ENCODE results near the gene HDAC2.

The HDAC2 gene

DNA sequence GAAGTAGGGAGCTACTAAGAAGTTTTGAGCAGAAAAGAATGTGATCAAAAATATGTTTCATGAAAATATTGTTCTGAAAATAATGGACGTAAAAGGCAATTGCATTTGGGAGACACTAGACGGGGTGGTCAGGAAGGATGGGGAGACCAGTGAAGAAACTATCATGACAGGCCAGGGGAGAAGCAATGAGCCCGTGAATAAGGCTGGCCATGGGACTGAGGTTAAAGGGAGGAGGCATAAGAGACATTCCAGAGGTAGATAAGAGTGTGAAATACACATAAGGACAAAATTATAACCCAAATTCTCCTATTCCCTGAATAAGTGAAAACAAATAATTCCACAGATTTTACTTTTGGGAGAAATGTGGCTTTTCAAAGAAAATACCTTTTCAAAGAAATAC lies 62.1 kb downstream of the HDAC2 start:
- no peak for DNase-seq

DNA sequence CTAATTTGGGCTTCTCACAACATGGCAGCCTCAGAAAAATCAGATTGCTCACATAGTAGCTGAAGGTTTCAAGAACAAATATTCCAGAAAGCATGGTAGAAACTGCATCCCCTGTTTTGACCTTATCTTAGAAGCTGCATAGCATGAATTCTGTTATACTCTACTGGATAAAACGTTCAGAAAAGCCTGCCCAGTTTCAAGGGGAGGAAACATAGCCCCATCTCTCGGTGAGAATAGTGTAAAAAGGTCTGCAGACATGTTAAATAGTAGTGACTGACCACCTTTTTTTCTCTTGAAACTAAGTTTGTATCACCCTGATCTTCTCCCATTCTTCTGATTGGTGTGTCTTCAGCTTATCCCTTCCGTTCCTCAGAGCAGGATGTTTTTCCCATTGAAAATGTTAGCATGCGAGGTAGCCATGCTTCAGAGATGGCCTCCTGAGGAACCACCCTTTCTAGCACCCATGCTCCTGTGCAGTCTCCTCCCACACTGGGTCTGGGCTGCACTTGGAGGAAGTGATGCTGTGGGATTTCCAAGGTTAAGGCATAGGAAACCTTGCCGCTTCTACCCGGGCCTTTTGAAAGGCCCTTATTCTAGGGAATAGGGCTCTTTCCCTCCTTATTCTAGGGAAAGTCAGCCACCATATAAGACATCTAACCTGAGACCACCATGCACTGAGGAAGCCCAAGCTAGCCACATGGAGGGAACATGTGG lies 63.7 kb downstream of the HDAC2 start:
- DNase-seq: no peak

DNA sequence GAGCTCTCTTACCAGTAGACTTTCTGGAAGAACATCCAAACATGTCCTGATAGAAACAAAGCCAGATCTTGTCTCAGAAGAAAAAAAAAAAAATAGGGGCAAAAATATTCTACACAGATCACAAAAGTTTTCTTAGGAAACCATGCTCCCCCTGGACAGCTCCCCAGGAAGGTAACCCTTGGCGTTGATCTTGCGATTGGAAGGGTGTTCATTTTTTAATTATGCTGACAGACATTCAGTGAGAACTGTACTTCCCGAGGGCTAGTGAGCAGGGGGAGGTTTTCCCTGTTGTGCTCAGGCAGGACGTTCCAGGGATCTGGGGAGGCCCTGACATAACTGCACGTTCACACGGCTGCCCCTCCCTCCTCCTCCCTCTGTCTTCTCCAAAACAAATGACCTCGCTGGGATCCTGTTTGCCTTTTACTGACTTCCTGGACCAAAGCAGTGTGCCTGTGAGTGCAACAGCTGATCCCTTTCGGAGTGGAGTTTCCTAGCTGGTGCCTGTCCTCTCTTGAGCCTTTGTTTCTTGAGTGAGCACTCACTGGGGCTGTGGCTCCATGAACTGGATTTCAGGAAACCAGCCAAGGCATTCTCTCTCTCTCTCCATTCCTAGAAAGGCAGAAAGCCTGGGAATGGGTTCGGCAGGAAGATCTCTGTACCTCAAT lies 67.2 kb downstream of the HDAC2 start:
- no peak for DNase-seq

DNA sequence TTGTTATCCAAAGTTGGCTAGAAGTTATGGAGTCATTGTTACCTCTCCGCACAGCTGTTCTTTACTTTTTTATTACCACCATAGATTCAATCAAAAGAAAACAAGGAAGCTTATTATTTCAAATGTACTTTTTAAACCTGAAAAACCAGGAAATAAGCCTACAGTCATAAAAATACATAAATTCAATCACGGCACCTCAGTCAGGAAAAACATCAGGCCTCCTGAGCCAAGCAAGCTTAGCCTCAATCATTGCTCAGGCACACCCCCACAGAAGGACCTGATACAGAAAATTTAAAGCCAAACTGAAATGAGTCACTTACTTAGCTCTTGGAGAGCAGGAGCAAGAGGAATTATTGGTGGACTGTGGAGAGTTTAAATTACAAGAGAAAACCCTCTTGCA lies 69.5 kb downstream of the HDAC2 start:
- no peak for DNase-seq

DNA sequence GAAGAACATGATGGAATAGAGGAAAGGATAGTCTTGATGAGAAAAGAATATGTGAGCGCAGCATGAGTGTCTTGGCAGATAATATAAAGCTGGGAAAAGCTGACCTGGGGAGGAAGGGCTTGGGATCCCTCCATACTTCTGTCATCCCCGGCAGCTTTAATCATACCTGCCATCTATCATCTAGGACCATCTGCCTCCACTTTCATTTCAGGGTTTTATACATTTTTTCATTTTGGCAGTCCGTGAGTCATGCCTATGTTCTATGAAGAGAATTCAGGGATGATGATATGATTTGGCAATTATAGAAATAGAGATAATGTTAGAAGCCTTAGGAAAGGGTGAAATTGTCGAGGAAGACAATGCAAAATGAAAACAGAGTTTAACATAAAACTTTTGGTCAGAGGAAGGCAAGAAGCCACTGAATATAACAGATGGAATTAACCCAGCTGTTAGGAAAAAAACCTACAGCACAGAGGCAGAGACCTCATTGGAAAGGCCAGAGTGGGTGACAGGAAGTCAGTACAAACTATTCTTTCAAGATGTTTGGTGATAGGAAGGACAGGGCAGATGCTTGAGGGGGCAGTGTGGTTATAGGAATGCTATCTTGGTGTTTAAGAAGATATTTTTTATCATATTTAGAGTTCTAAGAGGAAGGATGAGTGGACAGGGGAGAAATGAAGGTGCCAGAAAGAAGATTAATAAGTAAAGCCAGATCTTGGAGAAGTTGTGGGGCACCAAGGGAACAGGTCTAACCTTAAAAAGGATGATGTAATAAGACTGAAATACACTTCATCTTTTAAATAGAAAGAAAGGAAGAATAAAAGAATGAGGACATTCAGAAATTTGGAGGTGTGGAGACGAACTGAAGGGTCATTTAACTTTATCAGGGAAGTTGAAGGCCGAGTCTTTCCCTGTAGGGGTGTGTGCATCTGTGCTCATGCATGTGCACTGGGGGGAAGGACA lies 76.0 kb downstream of the HDAC2 start:
- DNase-seq: no peak

DNA sequence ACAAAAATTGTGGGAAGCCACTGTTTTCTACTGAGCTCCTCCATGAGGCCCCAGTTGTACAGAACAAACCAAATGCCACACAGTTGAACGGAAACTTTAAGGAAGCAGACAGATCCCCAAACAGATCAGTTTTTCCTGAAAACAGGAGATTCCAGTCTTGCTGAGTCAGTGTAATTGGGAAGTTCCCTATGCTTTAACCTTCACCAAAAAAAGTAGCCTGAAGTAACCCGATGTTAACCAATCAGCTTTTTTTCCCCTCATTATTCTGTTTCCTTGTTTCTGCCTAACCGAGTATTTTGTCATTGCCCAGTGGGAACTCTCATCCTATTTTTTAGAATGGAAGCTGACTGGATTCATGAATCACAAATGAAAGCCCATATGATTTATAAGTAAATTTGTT lies 77.1 kb downstream of the HDAC2 start:
- DNase-seq: no peak

DNA sequence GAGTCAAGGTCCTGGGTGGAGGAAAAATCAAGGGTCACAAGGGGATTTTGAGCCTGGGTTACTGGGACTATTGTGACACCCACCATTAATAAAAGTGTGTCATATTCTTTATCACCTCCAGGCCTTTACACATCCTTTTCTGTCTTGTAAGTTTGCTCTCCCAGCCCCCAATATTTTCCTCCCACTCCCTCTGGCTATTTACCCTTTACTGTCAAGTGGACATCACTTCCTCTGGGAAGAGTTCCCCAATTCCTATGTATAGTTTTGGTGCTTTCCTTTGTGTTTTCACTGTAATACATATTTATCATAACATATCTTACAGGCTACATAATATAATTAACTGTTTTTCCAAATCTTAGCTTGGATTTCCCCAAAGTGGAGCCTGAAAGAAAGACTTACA lies 77.5 kb downstream of the HDAC2 start:
- no peak for DNase-seq

DNA sequence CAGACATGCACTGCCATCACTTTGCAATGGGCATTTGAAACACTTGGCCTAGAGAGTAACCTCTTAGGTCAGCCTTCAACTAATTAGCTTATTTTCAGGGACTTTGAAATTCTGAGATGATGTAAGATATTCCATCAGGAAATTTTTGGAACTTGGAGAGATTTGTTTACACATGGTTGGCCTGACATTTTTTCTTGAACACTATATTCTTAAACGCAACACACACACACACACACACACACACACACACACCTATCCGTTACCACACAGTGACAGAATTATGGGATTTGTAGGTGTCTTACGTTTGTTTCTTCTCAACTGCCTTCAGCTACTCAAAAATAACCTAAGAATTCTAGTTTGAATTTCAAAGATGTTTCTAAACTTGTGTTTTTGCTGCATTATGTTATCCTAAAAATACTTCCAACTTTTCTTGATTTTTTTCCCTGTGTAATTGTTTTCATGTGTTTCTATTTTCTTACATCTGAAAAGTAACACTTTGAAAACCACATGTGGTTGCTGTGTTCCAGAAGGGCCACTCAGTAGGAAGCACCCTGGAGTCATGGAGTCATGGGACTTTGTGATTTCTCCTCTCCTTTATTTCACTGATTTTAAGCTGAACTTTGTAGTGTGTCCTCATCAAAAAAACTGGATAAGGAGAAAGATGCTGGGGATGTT lies 81.9 kb downstream of the HDAC2 start:
- no peak for DNase-seq

DNA sequence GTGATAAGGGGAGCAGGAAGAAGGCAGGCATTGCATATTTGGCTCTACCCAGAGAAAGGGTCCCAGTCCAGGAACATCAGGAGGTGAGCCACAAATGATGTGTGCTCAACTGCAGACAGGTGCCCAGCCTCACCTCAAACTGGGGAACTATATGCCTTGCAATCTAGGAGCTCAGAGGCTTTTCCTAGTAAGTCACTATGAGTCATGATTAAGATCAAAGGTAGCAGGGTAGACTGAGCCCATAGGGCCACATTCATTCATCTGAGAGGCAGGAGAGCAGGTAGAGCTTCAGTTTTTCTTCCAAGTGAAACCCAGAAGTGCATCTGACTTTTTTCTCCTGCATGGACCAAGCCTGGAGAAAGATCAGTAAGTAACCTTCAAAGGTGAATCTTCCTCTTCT lies 82.5 kb downstream of the HDAC2 start:
- DNase-seq: no peak

DNA sequence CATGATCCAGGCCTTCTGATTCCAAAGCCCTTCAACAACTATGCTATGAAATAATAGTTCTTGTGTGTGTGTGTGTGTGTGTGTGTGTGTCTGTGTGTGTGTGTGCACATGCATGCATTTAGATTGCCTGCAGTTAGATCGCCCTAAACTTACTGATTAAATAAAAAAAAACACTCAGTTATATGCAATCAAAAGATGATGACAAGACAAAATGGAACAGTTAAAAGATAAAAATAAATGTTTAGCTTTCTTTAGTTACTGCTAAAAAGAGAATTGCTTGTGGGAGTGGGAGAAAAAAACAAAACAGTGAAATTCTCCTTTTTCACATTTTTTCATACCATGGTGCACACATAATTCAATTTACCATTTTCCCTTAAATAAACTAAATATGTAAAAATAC lies 84.4 kb downstream of the HDAC2 start:
- DNase-seq: no peak

DNA sequence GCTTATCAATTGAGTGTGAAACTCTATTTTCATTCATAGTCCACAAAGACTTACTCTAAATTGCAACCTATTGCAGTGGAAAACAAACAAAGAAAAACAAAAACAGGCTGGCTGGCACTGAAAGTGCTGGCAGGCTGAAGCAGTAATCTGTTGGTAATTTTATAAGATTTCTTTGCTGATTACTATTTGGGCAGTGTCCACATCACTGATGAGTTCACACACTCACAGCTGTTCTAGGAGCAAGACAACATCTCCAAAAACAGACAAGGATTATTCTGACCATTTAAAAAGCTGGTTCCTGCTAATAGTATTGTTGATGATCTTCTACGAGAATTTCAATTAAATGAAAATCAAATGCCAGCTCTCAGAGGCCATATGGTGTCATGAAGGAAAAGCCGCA lies 86.9 kb downstream of the HDAC2 start:
- DNase-seq: no peak
